Lung (tissue), 12 donors: ENCODE results near the gene PTPRG. TPM values are rescaled to one million over a fixed set of nuclear protein-coding genes. Genes with fewer than 3 reads are reported as not detected.
A peak's percentile ranks its signal among the peaks of the same experiment; 100 is the strongest.

Experiments
- ATAC-seq: fragments of 200-7000 bp; cut with Tn5 transposase; one replicate; pipeline ENCODE4 v1.9.1; 2020; ENCODE audit warnings: moderate number of reproducible peaks; ENCODE audit not compliant: insufficient read depth, low FRiP score
- DNase-seq, 3 donors: peaks; one replicate each; pipeline ENCODE4 v3.0.0-alpha.2; 2013 to 2017
- H3K27ac ChIP-seq, 2 donors: one replicate each; pipeline ENCODE4 v1.5.1; 2013; ENCODE audit warnings: mild to moderate bottlenecking in 2 of 2, moderate library complexity in 2 of 2, control low read depth in 1 of 2, inconsistent platforms in 1 of 2, low read depth in 1 of 2, low read length in 1 of 2
- H3K27me3 ChIP-seq, 3 donors: one replicate each; pipeline ENCODE4 v1.5.1; 2013; ENCODE audit warnings: low read length in 2 of 3; ENCODE audit not compliant: control insufficient read depth in 3 of 3, insufficient read depth in 3 of 3
- H3K36me3 ChIP-seq, 4 donors: one replicate each; pipeline ENCODE4 v1.5.1; 2013; ENCODE audit warnings: low read length in 4 of 4, mild to moderate bottlenecking in 1 of 4, moderate library complexity in 1 of 4; ENCODE audit not compliant: control insufficient read depth in 4 of 4, insufficient read depth in 4 of 4
- H3K4me1 ChIP-seq, 5 donors: one replicate each; pipeline ENCODE4 v1.5.1; 2013; ENCODE audit warnings: low read length in 5 of 5, mild to moderate bottlenecking in 2 of 5, moderate library complexity in 1 of 5; ENCODE audit not compliant: control insufficient read depth in 5 of 5, insufficient read depth in 5 of 5
- H3K4me3 ChIP-seq: one replicate; pipeline ENCODE4 v1.5.1; 2013; ENCODE audit warnings: mild to moderate bottlenecking, control low read depth, moderate library complexity
- H3K9ac ChIP-seq, 2 donors: one replicate each; pipeline ENCODE4 v1.5.1; 2013; ENCODE audit warnings: low read length in 2 of 2, control low read depth in 1 of 2; ENCODE audit not compliant: insufficient read depth in 1 of 2
- H3K9me3 ChIP-seq, 4 donors: one replicate each; pipeline ENCODE4 v1.5.1; 2013; ENCODE audit warnings: low read length in 3 of 4, mild to moderate bottlenecking in 1 of 4, moderate library complexity in 1 of 4; ENCODE audit not compliant: control insufficient read depth in 4 of 4, insufficient read depth in 3 of 4
- WGBS, 2 donors: extraction: QIAGEN DNeasy Blood & Tissue Kit; methylation state at CpG; one replicate each; pipeline ENCODE4 v1.1.7; 2013; 5-methylcytosine and 5-hydroxymethylcytosine counted together
- polyA plus RNA-seq, 2 donors: library from polyadenylated mRNA; stranded (reverse); fragments of 200-250 nt; gene quantifications; one replicate each; pipeline ENCODE4 v1.2.1, GENCODE V29; 2013
- total RNA-seq, 2 donors: library from RNA; depleted of rRNA in 1 of 2; stranded (reverse); fragments of >200 nt in 1 of 2; gene quantifications; one replicate each; pipeline ENCODE4 v1.2.1, GENCODE V29; 2014 to 2021
- TF ChIP-seq, protein P1 (sequence below): IDR thresholded peaks from 2 replicates; pipeline ENCODE4 v1.5.1; 2012; ENCODE audit warnings: mild to moderate bottlenecking; ENCODE audit errors: control extremely low read depth, extremely low read depth
- donor health status: control.
- donor health status: control.
- donor health status: Bipolar disorder and iron deficiency.
- donor health status: healthy.
- donor health status: DM: yes; HTN: yes; CAD: no.

PTPRG gene
- total and polyA plus RNA-seq, 4 donors, result 8.5 to 131 (median 75.9) TPM

- Histone ChIP-seq H3K4me3 (no peak overlapping the region), H3K9ac (no peak overlapping the region), H3K27ac (no peak overlapping the region), H3K27me3 (no peaks in the 10 kb centered on the region), H3K4me1 (peaks cover 0 to 12% (median 0%) of the 10 kb centered on the region in 5 donors), H3K36me3 (no peaks in the 10 kb centered on the region), H3K9me3 (no peaks in the 10 kb centered on the region)
- ATAC-seq (no peak), DNase-seq (no peak)
- TF ChIP-seq, protein P1, sequence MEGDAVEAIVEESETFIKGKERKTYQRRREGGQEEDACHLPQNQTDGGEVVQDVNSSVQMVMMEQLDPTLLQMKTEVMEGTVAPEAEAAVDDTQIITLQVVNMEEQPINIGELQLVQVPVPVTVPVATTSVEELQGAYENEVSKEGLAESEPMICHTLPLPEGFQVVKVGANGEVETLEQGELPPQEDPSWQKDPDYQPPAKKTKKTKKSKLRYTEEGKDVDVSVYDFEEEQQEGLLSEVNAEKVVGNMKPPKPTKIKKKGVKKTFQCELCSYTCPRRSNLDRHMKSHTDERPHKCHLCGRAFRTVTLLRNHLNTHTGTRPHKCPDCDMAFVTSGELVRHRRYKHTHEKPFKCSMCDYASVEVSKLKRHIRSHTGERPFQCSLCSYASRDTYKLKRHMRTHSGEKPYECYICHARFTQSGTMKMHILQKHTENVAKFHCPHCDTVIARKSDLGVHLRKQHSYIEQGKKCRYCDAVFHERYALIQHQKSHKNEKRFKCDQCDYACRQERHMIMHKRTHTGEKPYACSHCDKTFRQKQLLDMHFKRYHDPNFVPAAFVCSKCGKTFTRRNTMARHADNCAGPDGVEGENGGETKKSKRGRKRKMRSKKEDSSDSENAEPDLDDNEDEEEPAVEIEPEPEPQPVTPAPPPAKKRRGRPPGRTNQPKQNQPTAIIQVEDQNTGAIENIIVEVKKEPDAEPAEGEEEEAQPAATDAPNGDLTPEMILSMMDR, result no peak
- 92 to 93% methylated on average over 3 of the region's 3 CpGs for WGBS, 2 donors
These were observed 258.5 kb downstream of the PTPRG start for GRCh38 chr3:61819861-61820260.

DNA sequence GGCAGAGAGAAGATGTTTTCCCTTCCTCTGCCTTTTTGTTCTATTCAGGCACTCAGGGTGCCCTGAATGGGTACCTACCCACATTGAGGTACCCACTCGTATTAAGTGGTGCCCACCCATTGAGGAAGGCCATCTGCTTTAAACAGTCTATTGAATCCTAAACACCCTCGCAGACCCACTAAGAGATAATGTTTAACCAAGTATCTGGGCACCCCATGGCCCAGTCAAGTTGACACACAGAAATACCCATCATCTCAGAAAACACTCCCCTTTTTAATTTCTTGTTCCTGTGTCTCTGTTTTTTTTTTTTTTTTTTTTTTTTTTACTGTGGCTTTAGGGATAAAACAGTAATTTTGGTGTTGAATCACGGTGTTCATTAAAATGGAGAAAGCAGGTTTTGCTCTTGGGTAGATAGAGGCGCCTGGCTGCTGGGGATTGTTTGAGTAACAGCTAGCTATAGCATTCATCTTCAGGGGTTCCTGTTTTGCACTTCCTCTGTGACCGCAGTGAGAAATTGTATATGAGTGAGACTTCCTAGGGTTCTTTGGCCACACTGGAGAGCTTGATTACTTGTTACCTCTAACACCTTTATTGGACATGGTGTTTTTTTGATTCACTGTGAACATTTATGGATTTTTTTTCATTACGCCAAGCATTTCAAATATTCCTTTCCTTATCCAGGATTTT is 259.1 kb downstream of the PTPRG start:
- 75 to 87% methylated on average over 6 of the region's 6 CpGs for WGBS, 2 donors
- Histone ChIP-seq H3K27me3 (no peaks in the 10 kb centered on the region), H3K27ac (no peak overlapping the region), H3K9ac (no peak overlapping the region), H3K36me3 (no peaks in the 10 kb centered on the region), H3K4me3 (no peak overlapping the region), H3K4me1 (peaks cover 0 to 12% (median 0%) of the 10 kb centered on the region in 5 donors), H3K9me3 (no peaks in the 10 kb centered on the region)
- ATAC-seq (no peak), DNase-seq (no peak)
- TF ChIP-seq, protein P1, result no peak

- H3K4me3 ChIP-seq, result no peak overlapping the region
- peak; percentile 47 for ATAC-seq
- peaks cover 0 to 17% (median 0%) of the 10 kb centered on the region in 5 donors for H3K4me1 ChIP-seq
- peak overlapping the region in 1 of 2 donors; percentile 53 for H3K27ac ChIP-seq
- H3K36me3 ChIP-seq, result no peaks in the 10 kb centered on the region
- 51 to 81% methylated on average over 1 of the region's 1 CpG for WGBS, 2 donors
- TF ChIP-seq, protein P1, result no peak
- H3K9ac ChIP-seq, result no peak overlapping the region
- no peak for DNase-seq
- H3K9me3 ChIP-seq, result no peaks in the 10 kb centered on the region
- no peaks in the 10 kb centered on the region for H3K27me3 ChIP-seq
These were observed 260.5 kb downstream of the PTPRG start for GRCh38 chr3:61821823-61822251.
